OCI-LY7 (cell line): ENCODE data around the gene GPATCH3.

ENCODE experiments used
- CTCF ChIP-seq: fragments of 200-600 bp; sonication (generic); conservative IDR thresholded peaks from 2 replicates; pipeline ENCODE4 v1.5.1; 2014; ENCODE audit warnings: mild to moderate bottlenecking, antibody characterized with exemption, low read length, moderate library complexity, mixed read lengths
- EZH2phosphoT487 ChIP-seq: fragments of 200-600 bp; sonication (generic); IDR thresholded peaks from 2 replicates; pipeline ENCODE4 v1.6.1; 2018; ENCODE audit warnings: low read depth, borderline replicate concordance, mild to moderate bottlenecking, mixed run types, antibody characterized with exemption, low read length, moderate library complexity, mixed read lengths

- TF ChIP-seq CTCF: no peak
- TF ChIP-seq EZH2phosphoT487: no peak
Measured at GRCh38 chr1:26945728-26946127, 45.5 kb upstream of the GPATCH3 start.
